NK-92 (cell line): ENCODE results near the gene PTOV1.

Experiments
- DNase-seq: peaks from one replicate; lab custom pipeline; 2025; ENCODE audit not compliant: unreplicated experiment; lab: John Stamatoyannopoulos, UW

The PTOV1 gene

DNA sequence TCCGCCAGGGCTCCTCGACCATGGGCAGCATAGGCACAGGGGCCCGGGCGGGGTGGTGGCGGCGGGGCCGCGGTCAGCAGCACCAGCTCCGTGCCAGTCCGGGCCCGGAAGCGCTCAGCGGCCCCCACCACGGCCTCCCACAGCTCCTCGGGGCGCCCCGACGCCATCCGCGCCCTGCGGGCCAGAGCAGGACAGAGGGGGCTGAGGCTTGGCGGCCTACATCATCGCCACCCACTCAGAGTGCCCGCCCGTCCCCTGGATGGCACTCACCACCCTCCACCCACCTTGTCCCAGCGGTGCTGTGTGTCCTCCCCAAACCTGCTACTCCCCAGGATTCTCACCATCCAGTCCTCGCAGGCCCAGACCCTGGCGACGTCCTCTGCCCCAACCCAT is 22.2 kb downstream of the PTOV1 start:
- DNase-seq: no peak

DNA sequence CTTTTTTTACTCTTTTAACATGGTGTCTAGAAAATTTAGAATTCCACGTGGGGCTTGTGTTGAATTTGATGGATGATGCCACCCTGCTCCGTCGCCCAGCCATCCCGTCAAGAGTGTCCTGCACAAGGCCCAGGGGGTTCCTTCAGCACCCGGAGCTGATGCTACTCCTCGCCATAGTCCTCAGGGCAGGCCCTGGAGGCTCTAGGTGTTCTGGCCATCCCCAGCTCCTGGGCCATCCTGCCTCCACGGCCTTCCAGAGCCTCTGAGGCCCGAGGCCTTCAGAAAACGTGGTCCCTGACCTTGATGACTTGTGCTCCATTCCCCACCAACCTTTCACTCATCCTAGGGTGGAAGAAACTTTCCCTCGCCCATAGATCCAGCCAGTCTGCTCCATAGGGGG is 22.9 kb downstream of the PTOV1 start:
- DNase-seq: no peak

- no peak for DNase-seq
These were observed 23.7 kb downstream of the PTOV1 start for GRCh38 chr19:49874503-49875157.

DNA sequence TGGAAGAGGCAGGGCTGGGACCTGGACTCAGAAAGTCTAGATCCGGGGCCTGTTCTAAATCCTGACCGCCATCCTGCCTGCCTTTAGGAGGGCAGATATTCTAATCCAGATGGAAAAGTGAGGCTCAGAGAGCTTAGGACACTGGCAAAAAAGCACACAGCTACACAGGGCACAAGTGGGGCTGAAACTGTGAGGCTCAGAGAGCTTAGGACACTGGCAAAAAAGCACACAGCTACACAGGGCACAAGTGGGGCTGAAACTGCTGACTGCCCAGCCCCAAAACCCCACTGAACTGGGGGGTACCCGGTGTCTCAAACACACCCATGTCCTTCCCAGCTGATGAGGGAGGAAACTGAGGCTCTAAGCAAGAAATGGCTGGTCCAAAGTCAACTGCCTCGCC is 24.2 kb downstream of the PTOV1 start:
- no peak for DNase-seq

DNA sequence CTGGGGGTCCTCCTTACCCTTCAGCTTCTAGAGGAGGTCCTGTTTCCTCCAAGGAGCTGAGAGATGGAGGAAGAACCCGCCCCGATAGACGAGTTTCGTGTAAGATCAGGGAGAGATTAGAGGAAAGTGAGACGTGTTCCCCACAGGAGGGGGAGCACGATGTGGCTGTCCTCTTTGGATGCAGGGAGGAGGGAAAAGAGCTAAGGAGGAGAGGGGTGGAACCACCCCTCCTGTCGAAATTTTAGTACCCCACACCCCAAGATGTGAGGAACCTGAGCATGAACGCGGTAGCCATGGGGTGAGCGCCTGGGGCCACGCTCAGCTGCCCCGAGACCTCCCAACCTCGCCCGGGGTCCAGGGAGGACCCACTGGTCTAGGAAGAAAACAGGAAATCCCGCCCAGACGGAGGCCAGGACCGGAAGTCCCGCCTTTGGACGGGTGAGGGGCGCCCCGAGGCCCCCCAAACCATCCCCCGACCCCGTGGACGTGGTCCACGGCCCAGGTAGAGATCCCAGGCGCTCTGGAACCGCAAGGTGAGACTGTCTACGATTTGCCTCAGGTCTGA is 25.0 kb downstream of the PTOV1 start:
- DNase-seq: no peak

- DNase-seq: peak; percentile 63
These were observed 25.6 kb downstream of the PTOV1 start for GRCh38 chr19:49876422-49877019.

DNA sequence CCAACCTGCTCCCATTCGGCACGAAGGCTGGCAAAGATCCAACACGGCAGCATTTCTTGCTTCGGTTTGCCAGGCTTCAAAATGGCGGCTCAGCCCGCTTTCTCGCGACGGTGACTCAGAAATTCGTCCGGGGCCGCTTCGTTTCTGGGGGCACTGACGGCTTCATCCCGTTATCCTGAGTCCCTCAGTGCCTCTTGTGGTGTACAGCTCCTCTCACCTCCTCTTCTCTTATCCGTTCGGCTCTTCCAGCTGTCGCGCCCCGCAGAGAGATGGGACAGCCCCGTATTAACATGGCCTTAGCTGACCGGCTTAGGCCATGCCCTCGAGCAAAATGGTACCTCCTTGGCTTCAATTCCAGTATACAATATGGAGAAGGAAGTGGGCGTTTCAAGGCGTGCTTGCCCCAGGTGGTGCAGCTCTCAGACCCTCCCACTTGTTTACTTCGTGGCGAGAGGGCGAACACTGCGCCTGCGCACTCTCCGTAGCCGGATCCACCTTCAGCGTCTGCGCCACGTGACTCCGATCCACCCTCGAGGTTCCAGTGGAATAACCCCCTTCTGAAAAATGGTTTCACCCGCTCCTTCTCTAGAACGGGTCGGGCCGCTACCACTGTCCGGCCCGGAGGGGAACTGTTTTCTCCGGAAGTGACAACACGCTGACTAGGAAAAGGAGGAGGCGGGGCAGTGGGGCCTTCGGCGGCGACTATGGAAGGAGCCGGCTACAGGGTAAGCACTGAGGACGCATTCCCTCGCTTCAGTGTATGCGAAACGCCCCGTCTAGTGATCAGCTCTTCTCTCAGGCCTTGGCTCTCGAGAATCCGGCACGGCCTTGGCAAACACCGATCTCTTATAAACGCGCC is 26.3 kb downstream of the PTOV1 start, which contains the start of the genes AKT1S1 and TBC1D17:
Gene AKT1S1, minus strand, starts transcription at position 336 of the 859 bp plus-strand sequence. CDS start 4,060 bp downstream, outside the sequence.
Gene TBC1D17, plus strand, starts transcription at position 683 of the 859 bp plus-strand sequence. Its CDS starts 22 bp downstream, at position 705.
- DNase-seq: peak; percentile 96

DNA sequence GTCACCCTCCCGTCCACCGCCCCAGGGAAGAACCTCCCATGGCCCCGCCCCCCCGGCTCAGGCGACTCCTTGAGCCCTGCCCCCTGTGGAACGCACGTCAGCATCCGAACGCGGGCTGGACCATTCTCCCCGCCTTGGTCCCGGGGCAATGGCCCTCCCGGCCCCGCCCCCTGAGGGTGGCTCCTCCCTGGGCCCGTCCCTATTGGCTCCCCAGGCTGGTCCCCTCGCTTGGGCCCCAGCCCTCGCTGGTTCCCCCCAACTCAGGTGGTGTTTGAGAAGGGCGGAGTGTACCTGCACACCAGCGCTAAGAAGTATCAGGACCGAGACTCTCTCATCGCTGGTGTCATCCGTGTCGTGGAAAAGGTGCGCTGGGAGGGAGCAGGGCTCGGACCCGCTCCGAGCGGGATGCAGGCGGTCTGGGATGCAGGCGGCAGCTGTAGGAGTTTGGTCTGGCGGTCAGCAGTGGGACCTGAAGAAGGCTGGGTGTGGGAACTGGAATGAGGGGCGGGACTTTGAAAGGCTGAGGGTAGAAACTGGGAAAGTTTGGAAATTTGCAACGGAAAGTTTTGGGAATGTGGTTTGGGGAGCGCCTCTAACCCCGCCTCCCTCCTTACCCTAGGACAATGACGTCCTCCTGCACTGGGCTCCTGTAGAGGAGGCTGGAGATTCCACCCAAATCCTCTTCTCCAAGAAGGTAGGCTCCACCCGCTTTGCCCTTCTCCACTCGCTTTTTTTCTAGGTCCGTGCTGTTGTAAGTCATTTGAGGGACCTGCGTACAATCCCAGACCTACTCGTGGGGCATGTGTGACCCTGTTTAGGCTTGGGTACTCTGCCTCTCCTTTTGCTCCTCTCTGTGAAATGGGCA is 27.2 kb downstream of the PTOV1 start:
- peak; percentile 80 for DNase-seq

DNA sequence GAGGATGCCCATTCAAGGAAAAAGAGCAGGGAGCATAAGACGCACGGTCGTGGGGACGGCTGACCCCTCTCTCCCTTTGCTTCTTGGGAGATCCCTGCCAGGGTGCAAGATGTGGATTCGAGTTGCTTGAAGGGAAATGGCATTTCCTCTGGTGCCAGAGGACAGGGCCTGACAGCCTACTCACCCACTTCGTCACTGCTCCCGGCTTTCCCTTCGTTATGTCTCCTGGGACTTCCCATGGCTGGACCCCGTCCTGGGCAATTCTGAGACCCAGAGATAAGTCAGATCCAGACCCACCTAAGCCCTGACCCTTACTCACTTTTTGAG is 27.7 kb downstream of the PTOV1 start:
- DNase-seq: no peak

DNA sequence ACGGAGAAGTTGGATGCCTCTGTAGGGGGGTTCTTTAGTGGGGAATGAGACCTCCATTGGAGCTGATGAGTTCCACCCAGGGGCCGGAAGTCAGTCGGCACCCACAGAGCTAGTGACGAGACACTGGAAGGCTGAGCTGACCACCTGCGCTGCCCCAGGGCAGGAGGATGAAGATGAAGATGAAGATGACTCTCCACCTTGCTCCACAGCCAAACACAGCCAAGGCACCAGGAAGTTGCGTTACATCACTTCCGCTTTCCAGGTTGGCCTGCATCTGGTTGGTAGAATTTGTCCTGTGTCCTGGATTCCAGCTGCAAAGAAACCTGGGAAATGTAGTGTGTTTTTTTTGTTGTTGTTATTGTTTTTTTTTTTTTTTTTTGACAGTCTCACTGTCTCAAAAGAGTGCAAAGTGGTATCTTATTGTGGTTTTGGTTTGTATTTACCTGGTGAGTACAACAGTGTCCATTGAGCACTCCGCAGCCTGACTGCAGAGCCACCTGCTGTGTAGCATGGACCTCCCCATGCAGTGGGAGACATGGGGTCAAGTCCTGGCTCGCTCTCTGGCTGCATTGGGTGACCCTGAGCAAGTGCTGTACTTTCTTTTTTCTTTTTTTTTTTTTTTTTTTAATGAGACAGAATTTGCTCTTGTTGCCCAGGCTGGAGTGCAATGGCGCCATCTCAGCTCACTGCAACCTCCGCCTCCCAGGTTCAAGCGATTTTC is 28.4 kb downstream of the PTOV1 start:
- no peak for DNase-seq

- DNase-seq: no peak
These were observed 29.4 kb downstream of the PTOV1 start for GRCh38 chr19:49880162-49880869.

DNA sequence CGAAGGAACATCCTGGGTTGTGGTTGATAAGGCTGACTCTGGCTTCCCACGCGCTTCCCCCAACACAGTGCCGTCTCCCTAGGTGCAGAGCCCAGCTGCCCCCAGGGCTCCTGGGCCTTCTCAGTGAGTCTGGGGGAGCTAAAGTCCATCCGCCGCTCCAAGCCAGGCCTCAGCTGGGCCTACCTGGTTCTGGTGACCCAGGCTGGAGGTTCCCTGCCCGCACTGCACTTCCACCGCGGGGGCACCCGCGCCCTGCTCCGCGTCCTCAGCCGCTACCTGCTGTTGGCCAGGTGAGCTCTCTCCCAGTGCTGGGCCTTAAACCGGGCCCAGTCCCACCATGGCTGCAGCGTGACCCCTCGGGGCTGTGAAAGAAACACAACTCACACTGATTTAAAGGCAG is 30.2 kb downstream of the PTOV1 start:
- DNase-seq: no peak

GRCh38 chr19:49881672-49882394 is 30.9 kb downstream of the PTOV1 start:
- DNase-seq: no peak

DNA sequence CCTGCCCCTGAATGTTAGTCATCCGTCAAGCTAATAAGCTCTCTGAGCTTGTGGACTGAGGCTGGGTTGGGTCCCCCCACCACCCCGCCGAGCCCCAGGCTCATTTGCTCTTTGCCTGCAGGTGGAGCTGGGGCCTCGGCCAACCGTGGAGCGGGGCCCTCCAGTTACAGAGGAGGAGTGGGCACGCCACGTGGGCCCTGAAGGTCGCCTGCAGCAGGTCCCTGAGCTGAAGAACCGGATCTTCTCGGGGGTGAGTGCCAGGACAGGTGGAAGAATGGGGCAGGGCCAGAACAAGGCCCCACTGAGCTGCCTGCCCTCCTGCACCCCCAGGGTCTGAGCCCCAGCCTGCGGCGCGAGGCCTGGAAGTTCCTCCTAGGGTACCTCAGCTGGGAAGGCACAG is 31.7 kb downstream of the PTOV1 start:
- DNase-seq: no peak

GRCh38 chr19:49883094-49883493 is 32.1 kb downstream of the PTOV1 start:
- no peak for DNase-seq

- DNase-seq: no peak
These were observed 33.1 kb downstream of the PTOV1 start for GRCh38 chr19:49884109-49884508.

GRCh38 chr19:49884760-49885159 is 33.8 kb downstream of the PTOV1 start:
- DNase-seq: no peak

GRCh38 chr19:49887037-49887664 is 36.2 kb downstream of the PTOV1 start:
- no peak for DNase-seq
